D721Med (cell line): Measurements from ENCODE around the gene LYPD4.

Experiments
- DNase-seq: peaks from one replicate; pipeline ENCODE4 v3.0.0; 2011; ENCODE audit warnings: low spot score; ENCODE audit not compliant: insufficient read length
- FAIRE-seq: peaks from 2 replicates; lab custom pipeline; 2011; peaks lifted over from hg19 to GRCh38; lab: Jason Lieb, UNC
- CTCF ChIP-seq: IDR thresholded peaks from 2 replicates; pipeline ENCODE4 v1.5.1; 2012; ENCODE audit warnings: mild to moderate bottlenecking, control low read depth; ENCODE audit not compliant: insufficient read depth; ENCODE audit errors: missing control alignments

The LYPD4 gene

GRCh38 chr19:41864374-41864773, 19.9 kb upstream of the LYPD4 start:
- no peak for FAIRE-seq
- no peak for TF ChIP-seq CTCF
- DNase-seq: no peak

- FAIRE-seq (no peak), DNase-seq (no peak)
- no peak for TF ChIP-seq CTCF
Observed at GRCh38 chr19:41863209-41863931, 18.9 kb upstream of the LYPD4 start.

- no peak for TF ChIP-seq CTCF
- DNase-seq (no peak), FAIRE-seq (no peak)
Observed at GRCh38 chr19:41862445-41862986, 18.0 kb upstream of the LYPD4 start.

- DNase-seq (no peak), FAIRE-seq (no peak)
- TF ChIP-seq CTCF: no peak
Observed at GRCh38 chr19:41861846-41862245, 17.4 kb upstream of the LYPD4 start.

GRCh38 chr19:41861116-41861768, 16.8 kb upstream of the LYPD4 start:
- FAIRE-seq (no peak), DNase-seq (no peak)
- no peak for TF ChIP-seq CTCF

- DNase-seq (no peak), FAIRE-seq (no peak)
- no peak for TF ChIP-seq CTCF
Observed at GRCh38 chr19:41860419-41861115, 16.1 kb upstream of the LYPD4 start.
